HK-2 (cell line): Measurements from ENCODE around the gene ACOT12.

Experiments
- DNase-seq: peaks from one replicate; pipeline ENCODE4 v3.0.0-alpha.2; 2018; ENCODE audit not compliant: unreplicated experiment

The ACOT12 gene

GRCh38 chr5:81292130-81292529, 101.8 kb downstream of the ACOT12 start:
- no peak for DNase-seq

DNA sequence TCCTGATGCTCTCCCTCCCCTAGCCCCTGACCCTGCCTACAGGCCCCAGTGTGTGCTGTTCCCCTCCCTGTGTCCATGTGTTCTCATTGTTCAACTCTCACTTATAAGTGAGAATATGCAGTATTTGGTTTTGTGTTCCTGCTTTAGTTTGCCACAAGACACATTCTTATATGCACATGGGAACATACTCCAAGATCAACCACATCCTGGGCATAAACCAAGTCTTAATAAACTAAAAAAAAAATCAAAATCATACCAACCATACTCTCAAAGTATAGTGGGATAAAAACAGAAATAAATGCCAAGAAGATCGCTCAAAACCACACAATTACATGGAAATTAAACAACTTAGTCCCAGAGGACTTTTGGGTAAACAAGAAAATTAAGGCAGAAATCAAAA, 103.8 kb downstream of the ACOT12 start:
- no peak for DNase-seq

DNA sequence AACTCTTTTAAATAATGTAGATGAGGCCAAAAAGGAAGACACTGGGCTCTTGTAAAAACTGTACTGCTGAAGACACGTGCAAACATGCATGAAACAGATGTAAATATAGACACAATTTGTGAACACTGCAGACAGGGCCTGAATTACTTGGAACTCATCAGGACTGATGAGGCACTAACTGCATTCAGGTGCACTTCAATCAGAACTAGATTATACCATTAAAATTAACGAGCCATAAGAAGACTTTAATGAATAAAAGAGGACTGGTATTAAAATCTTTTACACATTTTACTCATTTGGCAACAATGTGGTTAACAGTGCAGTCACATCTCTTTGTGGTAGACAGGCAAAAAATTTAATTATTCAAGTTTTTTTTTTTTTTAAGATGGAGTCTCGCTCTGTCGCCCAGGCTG, 105.9 kb downstream of the ACOT12 start:
- no peak for DNase-seq

- no peak for DNase-seq
Measured at GRCh38 chr5:81286059-81286617, 107.8 kb downstream of the ACOT12 start.

GRCh38 chr5:81283976-81284375, 110.0 kb downstream of the ACOT12 start:
- DNase-seq: no peak
